ES-I3 (cell line): Measurements from ENCODE around the gene LRRC26.
"Not testable (repeated sequence)": the region's sequence is repeated elsewhere in the genome, so short reads cannot be mapped to it uniquely, and the experiment has no call there.

Source experiments
- H3K36me3 ChIP-seq: 2 replicates; pipeline ENCODE4 v1.6.1; 2013; ENCODE audit warnings: mild to moderate bottlenecking, low read length, control low read depth, moderate library complexity; ENCODE audit not compliant: insufficient read depth
- H3K4me1 ChIP-seq: 2 replicates; pipeline ENCODE4 v1.6.1; 2013; ENCODE audit warnings: mild to moderate bottlenecking, control low read depth, low read length; ENCODE audit not compliant: insufficient read depth
- H3K9ac ChIP-seq: 2 replicates; pipeline ENCODE4 v1.6.1; 2013; ENCODE audit warnings: low read depth, mild to moderate bottlenecking, low read length, moderate library complexity
- H3K9me3 ChIP-seq: 2 replicates; pipeline ENCODE4 v1.6.1; 2013; ENCODE audit warnings: mild to moderate bottlenecking, low read length, moderate library complexity; ENCODE audit not compliant: control insufficient read depth, insufficient read depth

Gene LRRC26

GRCh38 chr9:137123468-137123837 is 46.4 kb downstream of the LRRC26 start:
- no peaks in the 10 kb centered on the region for H3K36me3 ChIP-seq
- H3K9me3 ChIP-seq, result no peaks in the 10 kb centered on the region
- peaks cover 5% of the 10 kb centered on the region for H3K4me1 ChIP-seq
- H3K9ac ChIP-seq, result no peak overlapping the region

GRCh38 chr9:137122796-137123467 is 46.9 kb downstream of the LRRC26 start:
- H3K9ac ChIP-seq, result not testable (repeated sequence)

GRCh38 chr9:137121927-137122795 is 47.7 kb downstream of the LRRC26 start:
- not testable (repeated sequence) for H3K9ac ChIP-seq, H3K9me3 ChIP-seq, H3K4me1 ChIP-seq, H3K36me3 ChIP-seq

More at GRCh38 chr9:137122796-137123467, 46.9 kb downstream of the LRRC26 start:
- H3K36me3 ChIP-seq, H3K9me3 ChIP-seq, H3K4me1 ChIP-seq: not testable (repeated sequence)
